ENCODE results near the gene SLC30A7.

SLC30A7 gene

GRCh38 chr1:100924991-100925390 lies 29.1 kb downstream of the SLC30A7 start:
- Histone ChIP-seq H2BK15ac (ENCODE audit: low read length) (no peak overlapping the region), H2BK5ac (ENCODE audit: low read length) (no peak overlapping the region)
- DNase-seq (ENCODE audit: low spot score), result no peak

GRCh38 chr1:100926240-100926639 lies 30.4 kb downstream of the SLC30A7 start:
- Histone ChIP-seq H2BK5ac (ENCODE audit: low read length) (no peak overlapping the region), H3K27me3 (ENCODE audit: control insufficient read depth in 3 of 3, insufficient read depth in 3 of 3, low read depth in 1 of 3, low read length in 3 of 3) (no peaks in the 10 kb centered on the region), H3K4me3 (ENCODE audit: low read length in 2 of 2) (no peak overlapping the region), H3K4ac (ENCODE audit: low read length) (no peak overlapping the region), H2AFZ (ENCODE audit: low read length) (no peak overlapping the region), H3K27ac (replicated peaks; ENCODE audit: low read length) (no peak overlapping the region), H3K4me2 (ENCODE audit: insufficient read depth, low read length, poor library complexity, severe bottlenecking) (no peak overlapping the region), H3K9me3 (replicated peaks in 1 of 2; ENCODE audit: control insufficient read depth in 2 of 2, insufficient read depth in 1 of 2, low read depth in 1 of 2, low read length in 2 of 2) (peaks cover 0 to 12% of the 10 kb centered on the region in 2 donors), H2AK5ac (ENCODE audit: low read depth, low read length) (no peak overlapping the region), H3K9ac (ENCODE audit: low read depth, low read length, poor library complexity) (no peak overlapping the region), H3K79me1 (ENCODE audit: low read depth, low read length) (no peaks in the 10 kb centered on the region), H4K8ac (ENCODE audit: low read depth, low read length) (no peak overlapping the region), H3K36me3 (replicated peaks in 1 of 2; ENCODE audit: control insufficient read depth in 2 of 2, insufficient read depth in 2 of 2, low read length in 2 of 2) (peaks cover under 1 to 81% of the 10 kb centered on the region in 2 donors), H2BK12ac (ENCODE audit: low read length) (no peak overlapping the region), H4K91ac (ENCODE audit: low read depth, low read length, poor library complexity) (no peak overlapping the region), H2BK120ac (ENCODE audit: low read depth, low read length) (no peak overlapping the region), H3K14ac (ENCODE audit: low read length) (no peak overlapping the region), H3K23ac (ENCODE audit: low read depth, low read length, poor library complexity) (no peak overlapping the region), H3K4me1 (ENCODE audit: control insufficient read depth in 2 of 2, insufficient read depth in 1 of 2, low read depth in 1 of 2, low read length in 2 of 2) (no peaks in the 10 kb centered on the region), H3K18ac (ENCODE audit: low read length) (no peak overlapping the region), H2BK15ac (ENCODE audit: low read length) (no peak overlapping the region)
- no peak for DNase-seq (ENCODE audit: low spot score)
- WGBS, 2 donors (ENCODE audit: extremely low coverage in 2 of 2, insufficient read length in 2 of 2, insufficient replicate concordance in 1 of 2), result no CpG with 5 or more reads among the region's 2 CpGs

More at GRCh38 chr1:100924991-100925390, 29.1 kb downstream of the SLC30A7 start:
- Histone ChIP-seq H3K79me1 (ENCODE audit: low read depth, low read length) (no peaks in the 10 kb centered on the region), H2BK120ac (ENCODE audit: low read depth, low read length) (no peak overlapping the region), H2AK5ac (ENCODE audit: low read depth, low read length) (no peak overlapping the region), H3K14ac (ENCODE audit: low read length) (no peak overlapping the region), H3K27me3 (ENCODE audit: control insufficient read depth in 3 of 3, insufficient read depth in 3 of 3, low read depth in 1 of 3, low read length in 3 of 3) (no peaks in the 10 kb centered on the region), H3K9ac (ENCODE audit: low read depth, low read length, poor library complexity) (no peak overlapping the region), H3K18ac (ENCODE audit: low read length) (no peak overlapping the region), H3K23ac (ENCODE audit: low read depth, low read length, poor library complexity) (no peak overlapping the region), H3K4ac (ENCODE audit: low read length) (no peak overlapping the region), H3K9me3 (replicated peaks in 1 of 2; ENCODE audit: control insufficient read depth in 2 of 2, insufficient read depth in 1 of 2, low read depth in 1 of 2, low read length in 2 of 2) (peaks cover 0 to 12% of the 10 kb centered on the region in 2 donors), H4K8ac (ENCODE audit: low read depth, low read length) (no peak overlapping the region), H4K91ac (ENCODE audit: low read depth, low read length, poor library complexity) (no peak overlapping the region), H3K4me3 (ENCODE audit: low read length in 2 of 2) (no peak overlapping the region), H2AFZ (ENCODE audit: low read length) (no peak overlapping the region), H2BK12ac (ENCODE audit: low read length) (no peak overlapping the region), H3K36me3 (replicated peaks in 1 of 2; ENCODE audit: control insufficient read depth in 2 of 2, insufficient read depth in 2 of 2, low read length in 2 of 2) (peaks cover 0 to 85% of the 10 kb centered on the region in 2 donors), H3K4me1 (ENCODE audit: control insufficient read depth in 2 of 2, insufficient read depth in 1 of 2, low read depth in 1 of 2, low read length in 2 of 2) (no peaks in the 10 kb centered on the region), H3K27ac (replicated peaks; ENCODE audit: low read length) (no peak overlapping the region), H3K4me2 (ENCODE audit: insufficient read depth, low read length, poor library complexity, severe bottlenecking) (no peak overlapping the region)
- WGBS, 2 donors (ENCODE audit: extremely low coverage in 2 of 2, insufficient read length in 2 of 2, insufficient replicate concordance in 1 of 2), result no CpG with 5 or more reads among the region's 2 CpGs

- Histone ChIP-seq H3K9me3 (replicated peaks in 1 of 2; ENCODE audit: control insufficient read depth in 2 of 2, insufficient read depth in 1 of 2, low read depth in 1 of 2, low read length in 2 of 2) (peaks cover 0 to 12% of the 10 kb centered on the region in 2 donors), H2AFZ (ENCODE audit: low read length) (no peak overlapping the region), H3K18ac (ENCODE audit: low read length) (no peak overlapping the region), H3K4me2 (ENCODE audit: insufficient read depth, low read length, poor library complexity, severe bottlenecking) (no peak overlapping the region), H2BK5ac (ENCODE audit: low read length) (no peak overlapping the region), H3K14ac (ENCODE audit: low read length) (no peak overlapping the region), H4K8ac (ENCODE audit: low read depth, low read length) (no peak overlapping the region), H2AK5ac (ENCODE audit: low read depth, low read length) (no peak overlapping the region), H3K79me1 (ENCODE audit: low read depth, low read length) (no peaks in the 10 kb centered on the region), H3K27me3 (ENCODE audit: control insufficient read depth in 3 of 3, insufficient read depth in 3 of 3, low read depth in 1 of 3, low read length in 3 of 3) (no peaks in the 10 kb centered on the region), H3K9ac (ENCODE audit: low read depth, low read length, poor library complexity) (no peak overlapping the region), H2BK12ac (ENCODE audit: low read length) (no peak overlapping the region), H4K91ac (ENCODE audit: low read depth, low read length, poor library complexity) (no peak overlapping the region), H2BK15ac (ENCODE audit: low read length) (no peak overlapping the region), H3K36me3 (replicated peaks in 1 of 2; ENCODE audit: control insufficient read depth in 2 of 2, insufficient read depth in 2 of 2, low read length in 2 of 2) (peaks cover 1 to 72% of the 10 kb centered on the region in 2 donors), H3K4me3 (ENCODE audit: low read length in 2 of 2) (no peak overlapping the region), H3K4ac (ENCODE audit: low read length) (no peak overlapping the region), H3K27ac (replicated peaks; ENCODE audit: low read length) (no peak overlapping the region), H3K23ac (ENCODE audit: low read depth, low read length, poor library complexity) (no peak overlapping the region), H3K4me1 (ENCODE audit: control insufficient read depth in 2 of 2, insufficient read depth in 1 of 2, low read depth in 1 of 2, low read length in 2 of 2) (no peaks in the 10 kb centered on the region), H2BK120ac (ENCODE audit: low read depth, low read length) (no peak overlapping the region)
- no CpG with 5 or more reads among the region's 2 CpGs for WGBS, 2 donors (ENCODE audit: extremely low coverage in 2 of 2, insufficient read length in 2 of 2, insufficient replicate concordance in 1 of 2)
- DNase-seq (ENCODE audit: low spot score), result no peak
These were observed 31.4 kb downstream of the SLC30A7 start for GRCh38 chr1:100927276-100927675.

GRCh38 chr1:100928128-100928527 lies 32.2 kb downstream of the SLC30A7 start:
- no peak overlapping the region for H4K91ac ChIP-seq (ENCODE audit: low read depth, low read length, poor library complexity)
- no peak overlapping the region for H3K27ac ChIP-seq (replicated peaks; ENCODE audit: low read length)
- H3K4me3 ChIP-seq (ENCODE audit: low read length in 2 of 2), result no peak overlapping the region
- no CpG with 5 or more reads among the region's 3 CpGs for WGBS, 2 donors (ENCODE audit: extremely low coverage in 2 of 2, insufficient read length in 2 of 2, insufficient replicate concordance in 1 of 2)
- H2BK12ac ChIP-seq (ENCODE audit: low read length), result no peak overlapping the region
- H2BK120ac ChIP-seq (ENCODE audit: low read depth, low read length), result no peak overlapping the region
- no peak overlapping the region for H2BK15ac ChIP-seq (ENCODE audit: low read length)
- H3K23ac ChIP-seq (ENCODE audit: low read depth, low read length, poor library complexity), result no peak overlapping the region
- no peaks in the 10 kb centered on the region for H3K4me1 ChIP-seq (ENCODE audit: control insufficient read depth in 2 of 2, insufficient read depth in 1 of 2, low read depth in 1 of 2, low read length in 2 of 2)
- H4K8ac ChIP-seq (ENCODE audit: low read depth, low read length), result no peak overlapping the region
- no peak overlapping the region for H3K14ac ChIP-seq (ENCODE audit: low read length)
- H3K27me3 ChIP-seq (ENCODE audit: control insufficient read depth in 3 of 3, insufficient read depth in 3 of 3, low read depth in 1 of 3, low read length in 3 of 3), result no peaks in the 10 kb centered on the region
- H2AFZ ChIP-seq (ENCODE audit: low read length), result no peak overlapping the region
- no peak overlapping the region for H3K4me2 ChIP-seq (ENCODE audit: insufficient read depth, low read length, poor library complexity, severe bottlenecking)
- no peak overlapping the region for H2AK5ac ChIP-seq (ENCODE audit: low read depth, low read length)
- peaks cover 0 to 12% of the 10 kb centered on the region in 2 donors for H3K9me3 ChIP-seq (replicated peaks in 1 of 2; ENCODE audit: control insufficient read depth in 2 of 2, insufficient read depth in 1 of 2, low read depth in 1 of 2, low read length in 2 of 2)
- DNase-seq (ENCODE audit: low spot score), result no peak
- H3K4ac ChIP-seq (ENCODE audit: low read length), result no peak overlapping the region
- peaks cover 1 to 66% of the 10 kb centered on the region in 2 donors for H3K36me3 ChIP-seq (replicated peaks in 1 of 2; ENCODE audit: control insufficient read depth in 2 of 2, insufficient read depth in 2 of 2, low read length in 2 of 2)
- H3K9ac ChIP-seq (ENCODE audit: low read depth, low read length, poor library complexity), result no peak overlapping the region
- no peak overlapping the region for H2BK5ac ChIP-seq (ENCODE audit: low read length)
- H3K18ac ChIP-seq (ENCODE audit: low read length), result no peak overlapping the region
- no peaks in the 10 kb centered on the region for H3K79me1 ChIP-seq (ENCODE audit: low read depth, low read length)
